Endothelial cell of umbilical vein (primary cell): ENCODE data around the gene NKX3-2.

Experiments
- MYC ChIP-seq: IDR thresholded peaks from one replicate; pipeline ENCODE4 v1.6.1; 2011; ENCODE audit warnings: mild to moderate bottlenecking, low read depth, low read length
- TF ChIP-seq, protein P1 (sequence below), 2 donors: IDR thresholded peaks; 1 replicate in 1 of 2; 2 replicates in 1 of 2; pipeline ENCODE4 v1.5.1; 2011; ENCODE audit warnings: low read length in 2 of 2, mild to moderate bottlenecking in 2 of 2, moderate library complexity in 2 of 2, control low read depth in 1 of 2, inconsistent platforms in 1 of 2, low read depth in 1 of 2; ENCODE audit not compliant: insufficient read depth in 1 of 2; ENCODE audit errors: extremely low read depth in 1 of 2
- TF ChIP-seq, protein P2 (sequence below): IDR thresholded peaks from 2 replicates; pipeline ENCODE4 v1.6.1; 2011; ENCODE audit not compliant: insufficient read depth, insufficient read length

DNA sequence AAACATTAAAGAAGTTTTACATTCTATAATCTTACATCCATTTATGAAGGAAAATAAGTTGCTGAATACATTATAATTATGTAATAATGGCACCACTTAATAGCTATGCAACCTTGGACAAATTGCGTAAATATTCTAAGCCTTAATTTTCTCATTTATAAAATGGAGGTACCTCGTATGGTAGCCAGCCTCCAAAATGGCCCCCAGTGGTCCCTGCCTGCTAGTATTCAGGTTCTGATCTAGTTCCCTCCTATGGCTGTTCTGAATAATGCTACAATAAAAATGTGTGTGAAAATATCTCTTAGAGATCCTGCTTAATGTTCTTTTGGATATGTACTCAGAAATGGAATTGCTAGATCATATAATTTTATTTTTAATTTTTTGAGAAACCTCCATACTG lies 11.0 kb upstream of the NKX3-2 start:
- TF ChIP-seq, protein P1, sequence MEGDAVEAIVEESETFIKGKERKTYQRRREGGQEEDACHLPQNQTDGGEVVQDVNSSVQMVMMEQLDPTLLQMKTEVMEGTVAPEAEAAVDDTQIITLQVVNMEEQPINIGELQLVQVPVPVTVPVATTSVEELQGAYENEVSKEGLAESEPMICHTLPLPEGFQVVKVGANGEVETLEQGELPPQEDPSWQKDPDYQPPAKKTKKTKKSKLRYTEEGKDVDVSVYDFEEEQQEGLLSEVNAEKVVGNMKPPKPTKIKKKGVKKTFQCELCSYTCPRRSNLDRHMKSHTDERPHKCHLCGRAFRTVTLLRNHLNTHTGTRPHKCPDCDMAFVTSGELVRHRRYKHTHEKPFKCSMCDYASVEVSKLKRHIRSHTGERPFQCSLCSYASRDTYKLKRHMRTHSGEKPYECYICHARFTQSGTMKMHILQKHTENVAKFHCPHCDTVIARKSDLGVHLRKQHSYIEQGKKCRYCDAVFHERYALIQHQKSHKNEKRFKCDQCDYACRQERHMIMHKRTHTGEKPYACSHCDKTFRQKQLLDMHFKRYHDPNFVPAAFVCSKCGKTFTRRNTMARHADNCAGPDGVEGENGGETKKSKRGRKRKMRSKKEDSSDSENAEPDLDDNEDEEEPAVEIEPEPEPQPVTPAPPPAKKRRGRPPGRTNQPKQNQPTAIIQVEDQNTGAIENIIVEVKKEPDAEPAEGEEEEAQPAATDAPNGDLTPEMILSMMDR (IDR thresholded peaks at IDR 0.05; ENCODE audit: extremely low read depth in 1 of 2, insufficient read depth in 1 of 2, low read depth in 1 of 2, low read length in 2 of 2): no peak
- TF ChIP-seq, protein P2, sequence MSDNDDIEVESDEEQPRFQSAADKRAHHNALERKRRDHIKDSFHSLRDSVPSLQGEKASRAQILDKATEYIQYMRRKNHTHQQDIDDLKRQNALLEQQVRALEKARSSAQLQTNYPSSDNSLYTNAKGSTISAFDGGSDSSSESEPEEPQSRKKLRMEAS: no peak
- no peak for TF ChIP-seq MYC
